ENCODE measurements around the gene PRKN.

PRKN gene

GRCh38 chr6:162727322-162728182 is at the start of gene PRKN, which contains the start of gene PACRG:
TSS of gene PRKN (minus strand) at chr6:162727766.
TSS of gene PACRG (plus strand) at chr6:162727974.
- Histone ChIP-seq H3K4me1 (ENCODE audit: control insufficient read depth in 5 of 5, insufficient read depth in 5 of 5, low read length in 5 of 5) (peaks cover 0 to 18% (median 14%) of the 10 kb centered on the region in 5 donors), H3K36me3 (ENCODE audit: control insufficient read depth in 5 of 5, insufficient read depth in 5 of 5, low read length in 5 of 5) (no peaks in the 10 kb centered on the region), H3K9ac (ENCODE audit: low read length in 5 of 5) (peak within 1 kb of the TSS in 4 of 5 donors; percentile 86 to 94 (median 90)), H3K27me3 (ENCODE audit: control insufficient read depth in 5 of 5, insufficient read depth in 4 of 5, low read length in 5 of 5) (no peaks in the 10 kb centered on the region), H3K4me3 (ENCODE audit: low read depth in 1 of 5, low read length in 5 of 5) (peak within 1 kb of the TSS; percentile 68 to 88 (median 83)), H3K27ac (ENCODE audit: low read depth, low read length) (peak within 1 kb of the TSS; percentile 82), H3K9me3 (ENCODE audit: control insufficient read depth in 5 of 5, low read length in 5 of 5) (peaks cover 0 to 12% (median 4%) of the 10 kb centered on the region in 5 donors)

DNA sequence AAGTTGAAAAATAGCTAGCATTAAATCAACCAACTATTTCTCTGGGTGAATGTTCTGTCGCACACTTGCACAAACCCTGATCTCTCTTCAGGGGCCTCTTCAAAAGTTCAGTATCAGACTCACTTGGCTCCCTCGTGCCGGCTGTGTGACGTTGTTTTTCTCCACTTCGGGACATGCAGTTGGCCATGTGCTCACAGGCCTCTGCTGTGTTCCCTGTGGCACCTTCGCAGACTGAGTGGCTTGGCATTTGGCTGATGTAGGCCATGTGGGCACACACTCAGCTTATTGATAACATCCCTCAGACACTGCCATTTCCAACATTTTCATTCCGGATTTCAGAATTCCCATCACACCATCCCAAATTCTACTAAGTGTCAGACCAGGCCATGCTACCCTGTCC is 49.5 kb upstream of the PRKN start:
- Histone ChIP-seq H3K9ac (ENCODE audit: low read length in 5 of 5) (no peak overlapping the region), H3K9me3 (ENCODE audit: control insufficient read depth in 5 of 5, low read length in 5 of 5) (peaks cover 0 to 19% (median 2%) of the 10 kb centered on the region in 5 donors), H3K27ac (ENCODE audit: low read depth, low read length) (no peak overlapping the region), H3K27me3 (ENCODE audit: control insufficient read depth in 5 of 5, insufficient read depth in 4 of 5, low read length in 5 of 5) (no peaks in the 10 kb centered on the region), H3K4me1 (ENCODE audit: control insufficient read depth in 5 of 5, insufficient read depth in 5 of 5, low read length in 5 of 5) (no peaks in the 10 kb centered on the region), H3K4me3 (ENCODE audit: low read depth in 1 of 5, low read length in 5 of 5) (no peak overlapping the region), H3K36me3 (ENCODE audit: control insufficient read depth in 5 of 5, insufficient read depth in 5 of 5, low read length in 5 of 5) (no peaks in the 10 kb centered on the region)

- no peaks in the 10 kb centered on the region for H3K36me3 ChIP-seq (ENCODE audit: control insufficient read depth in 5 of 5, insufficient read depth in 5 of 5, low read length in 5 of 5)
- H3K9me3 ChIP-seq (ENCODE audit: control insufficient read depth in 5 of 5, low read length in 5 of 5) = peaks cover 0 to 4% (median 0%) of the 10 kb centered on the region in 5 donors
- H3K27me3 ChIP-seq (ENCODE audit: control insufficient read depth in 5 of 5, insufficient read depth in 4 of 5, low read length in 5 of 5) = no peaks in the 10 kb centered on the region
- no peaks in the 10 kb centered on the region for H3K4me1 ChIP-seq (ENCODE audit: control insufficient read depth in 5 of 5, insufficient read depth in 5 of 5, low read length in 5 of 5)
- H3K4me3 ChIP-seq (ENCODE audit: low read depth in 1 of 5, low read length in 5 of 5) = no peak overlapping the region
- H3K9ac ChIP-seq (ENCODE audit: low read length in 5 of 5) = no peak overlapping the region
- H3K27ac ChIP-seq (ENCODE audit: low read depth, low read length) = no peak overlapping the region
Observed at GRCh38 chr6:162773996-162774395, 46.4 kb upstream of the PRKN start.

DNA sequence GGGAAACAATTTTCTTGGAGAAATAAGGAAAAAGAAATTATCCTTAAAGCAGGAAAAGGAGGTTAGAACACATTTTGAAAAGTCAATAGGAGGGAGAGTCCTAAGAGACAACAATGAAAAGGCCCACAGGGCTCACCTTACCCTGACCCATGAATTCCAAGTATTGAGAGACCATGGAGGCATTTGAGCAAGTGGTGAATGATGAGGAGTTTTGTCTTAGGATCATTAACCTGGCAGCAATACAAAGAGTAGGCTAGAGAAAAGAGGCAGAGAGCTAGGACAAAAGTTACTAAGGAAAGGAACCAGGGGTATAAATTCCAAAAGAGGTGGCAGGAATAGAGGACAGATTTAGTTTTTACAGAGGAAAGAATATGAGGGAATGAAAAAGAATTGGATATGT is 44.9 kb upstream of the PRKN start:
- Histone ChIP-seq H3K27ac (ENCODE audit: low read depth, low read length) (no peak overlapping the region), H3K9ac (ENCODE audit: low read length in 5 of 5) (no peak overlapping the region), H3K36me3 (ENCODE audit: control insufficient read depth in 5 of 5, insufficient read depth in 5 of 5, low read length in 5 of 5) (no peaks in the 10 kb centered on the region), H3K4me1 (ENCODE audit: control insufficient read depth in 5 of 5, insufficient read depth in 5 of 5, low read length in 5 of 5) (no peaks in the 10 kb centered on the region), H3K27me3 (ENCODE audit: control insufficient read depth in 5 of 5, insufficient read depth in 4 of 5, low read length in 5 of 5) (no peaks in the 10 kb centered on the region), H3K4me3 (ENCODE audit: low read depth in 1 of 5, low read length in 5 of 5) (no peak overlapping the region), H3K9me3 (ENCODE audit: control insufficient read depth in 5 of 5, low read length in 5 of 5) (no peaks in the 10 kb centered on the region)

GRCh38 chr6:162770955-162771354 is 43.4 kb upstream of the PRKN start:
- H3K36me3 ChIP-seq (ENCODE audit: control insufficient read depth in 5 of 5, insufficient read depth in 5 of 5, low read length in 5 of 5) = no peaks in the 10 kb centered on the region
- no peaks in the 10 kb centered on the region for H3K27me3 ChIP-seq (ENCODE audit: control insufficient read depth in 5 of 5, insufficient read depth in 4 of 5, low read length in 5 of 5)
- H3K27ac ChIP-seq (ENCODE audit: low read depth, low read length) = no peak overlapping the region
- no peaks in the 10 kb centered on the region for H3K9me3 ChIP-seq (ENCODE audit: control insufficient read depth in 5 of 5, low read length in 5 of 5)
- no peak overlapping the region for H3K9ac ChIP-seq (ENCODE audit: low read length in 5 of 5)
- H3K4me1 ChIP-seq (ENCODE audit: control insufficient read depth in 5 of 5, insufficient read depth in 5 of 5, low read length in 5 of 5) = no peaks in the 10 kb centered on the region
- no peak overlapping the region for H3K4me3 ChIP-seq (ENCODE audit: low read depth in 1 of 5, low read length in 5 of 5)

DNA sequence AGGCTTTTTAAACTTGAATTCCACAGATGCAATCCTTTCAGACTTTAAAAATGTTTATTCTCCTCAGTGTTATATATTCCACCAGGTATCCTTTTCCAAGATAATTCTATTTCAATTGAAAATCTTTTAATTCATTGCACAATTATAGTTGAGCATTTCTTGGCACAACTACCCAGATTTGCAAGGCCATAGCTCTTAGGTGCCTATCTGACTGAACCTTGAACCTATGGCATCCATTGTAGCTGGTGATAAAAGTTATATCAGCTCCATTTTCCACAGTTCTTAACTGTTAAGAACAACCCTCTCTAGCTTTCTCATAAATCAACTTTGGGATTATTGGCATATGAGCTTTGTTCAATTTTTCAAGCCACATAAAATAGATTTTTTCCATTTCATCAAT is 42.6 kb upstream of the PRKN start:
- no peaks in the 10 kb centered on the region for H3K4me1 ChIP-seq (ENCODE audit: control insufficient read depth in 5 of 5, insufficient read depth in 5 of 5, low read length in 5 of 5)
- no peak overlapping the region for H3K9ac ChIP-seq (ENCODE audit: low read length in 5 of 5)
- H3K27me3 ChIP-seq (ENCODE audit: control insufficient read depth in 5 of 5, insufficient read depth in 4 of 5, low read length in 5 of 5) = no peaks in the 10 kb centered on the region
- no peaks in the 10 kb centered on the region for H3K36me3 ChIP-seq (ENCODE audit: control insufficient read depth in 5 of 5, insufficient read depth in 5 of 5, low read length in 5 of 5)
- no peak overlapping the region for H3K4me3 ChIP-seq (ENCODE audit: low read depth in 1 of 5, low read length in 5 of 5)
- H3K9me3 ChIP-seq (ENCODE audit: control insufficient read depth in 5 of 5, low read length in 5 of 5) = no peaks in the 10 kb centered on the region
- H3K27ac ChIP-seq (ENCODE audit: low read depth, low read length) = no peak overlapping the region

DNA sequence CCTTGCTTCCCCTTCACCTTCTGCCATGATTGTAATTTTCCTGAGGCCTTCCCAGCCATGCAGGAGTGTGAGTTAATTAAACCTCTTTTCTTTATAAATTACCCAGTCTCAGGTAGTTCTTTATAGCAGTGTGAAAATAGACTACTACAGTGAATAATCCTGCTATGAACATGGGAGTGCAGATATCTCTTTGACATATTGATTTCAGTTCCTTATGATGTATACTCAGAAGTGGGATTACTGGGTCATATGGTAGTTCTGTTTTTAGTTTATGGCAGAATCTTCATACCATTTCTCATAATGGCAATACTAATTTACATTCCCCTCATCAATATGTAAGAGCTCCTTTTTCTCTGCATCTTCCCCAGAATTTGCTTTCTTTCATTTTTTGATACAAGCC is 26.2 kb upstream of the PRKN start:
- Histone ChIP-seq H3K4me3 (ENCODE audit: low read depth in 1 of 5, low read length in 5 of 5) (no peak overlapping the region), H3K9me3 (ENCODE audit: control insufficient read depth in 5 of 5, low read length in 5 of 5) (peaks cover 0 to 2% (median 0%) of the 10 kb centered on the region in 5 donors), H3K36me3 (ENCODE audit: control insufficient read depth in 5 of 5, insufficient read depth in 5 of 5, low read length in 5 of 5) (no peaks in the 10 kb centered on the region), H3K9ac (ENCODE audit: low read length in 5 of 5) (no peak overlapping the region), H3K27me3 (ENCODE audit: control insufficient read depth in 5 of 5, insufficient read depth in 4 of 5, low read length in 5 of 5) (no peaks in the 10 kb centered on the region), H3K4me1 (ENCODE audit: control insufficient read depth in 5 of 5, insufficient read depth in 5 of 5, low read length in 5 of 5) (no peaks in the 10 kb centered on the region), H3K27ac (ENCODE audit: low read depth, low read length) (no peak overlapping the region)

DNA sequence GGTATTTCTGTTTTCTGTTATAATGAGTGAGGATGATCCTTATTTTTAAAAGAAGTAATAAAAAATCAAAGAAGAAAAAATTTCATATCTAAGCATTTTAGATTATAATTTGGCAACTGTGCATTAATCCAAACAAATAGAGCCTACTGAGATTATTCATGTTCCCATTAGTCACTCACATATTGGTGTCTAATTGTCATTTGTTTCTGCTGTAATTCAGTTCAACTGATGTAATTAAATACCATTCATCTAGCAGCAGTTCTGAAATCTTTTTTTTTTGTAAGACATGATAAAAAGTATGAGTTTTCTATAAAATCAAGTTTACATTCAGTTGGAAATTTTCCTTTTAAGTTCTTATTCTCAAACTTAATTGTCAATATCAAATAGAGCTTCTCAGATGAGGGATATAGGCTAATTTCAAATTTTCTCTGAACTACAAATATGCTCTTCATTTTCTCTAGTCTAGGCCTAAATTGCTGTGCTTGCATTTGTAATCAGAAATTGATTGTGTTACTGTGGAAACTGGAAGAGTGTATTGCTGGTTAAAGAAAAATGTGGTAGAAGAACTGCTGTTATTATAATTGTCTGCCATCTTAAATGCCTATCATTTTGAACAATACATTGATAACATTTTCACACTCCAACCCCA is 23.8 kb upstream of the PRKN start:
- no peak overlapping the region for H3K9ac ChIP-seq (ENCODE audit: low read length in 5 of 5)
- no peaks in the 10 kb centered on the region for H3K27me3 ChIP-seq (ENCODE audit: control insufficient read depth in 5 of 5, insufficient read depth in 4 of 5, low read length in 5 of 5)
- H3K4me1 ChIP-seq (ENCODE audit: control insufficient read depth in 5 of 5, insufficient read depth in 5 of 5, low read length in 5 of 5) = no peaks in the 10 kb centered on the region
- H3K4me3 ChIP-seq (ENCODE audit: low read depth in 1 of 5, low read length in 5 of 5) = no peak overlapping the region
- H3K9me3 ChIP-seq (ENCODE audit: control insufficient read depth in 5 of 5, low read length in 5 of 5) = peaks cover 0 to 2% (median 0%) of the 10 kb centered on the region in 5 donors
- no peak overlapping the region for H3K27ac ChIP-seq (ENCODE audit: low read depth, low read length)
- H3K36me3 ChIP-seq (ENCODE audit: control insufficient read depth in 5 of 5, insufficient read depth in 5 of 5, low read length in 5 of 5) = no peaks in the 10 kb centered on the region

GRCh38 chr6:162750776-162751175 is 23.2 kb upstream of the PRKN start:
- Histone ChIP-seq H3K9ac (ENCODE audit: low read length in 5 of 5) (no peak overlapping the region), H3K27me3 (ENCODE audit: control insufficient read depth in 5 of 5, insufficient read depth in 4 of 5, low read length in 5 of 5) (no peaks in the 10 kb centered on the region), H3K9me3 (ENCODE audit: control insufficient read depth in 5 of 5, low read length in 5 of 5) (no peaks in the 10 kb centered on the region), H3K4me3 (ENCODE audit: low read depth in 1 of 5, low read length in 5 of 5) (no peak overlapping the region), H3K36me3 (ENCODE audit: control insufficient read depth in 5 of 5, insufficient read depth in 5 of 5, low read length in 5 of 5) (no peaks in the 10 kb centered on the region), H3K27ac (ENCODE audit: low read depth, low read length) (no peak overlapping the region), H3K4me1 (ENCODE audit: control insufficient read depth in 5 of 5, insufficient read depth in 5 of 5, low read length in 5 of 5) (no peaks in the 10 kb centered on the region)

GRCh38 chr6:162736961-162737360 is 9.4 kb upstream of the PRKN start:
- Histone ChIP-seq H3K4me1 (ENCODE audit: control insufficient read depth in 5 of 5, insufficient read depth in 5 of 5, low read length in 5 of 5) (no peaks in the 10 kb centered on the region), H3K4me3 (ENCODE audit: low read depth in 1 of 5, low read length in 5 of 5) (no peak overlapping the region), H3K27ac (ENCODE audit: low read depth, low read length) (no peak overlapping the region), H3K9ac (ENCODE audit: low read length in 5 of 5) (no peak overlapping the region), H3K27me3 (ENCODE audit: control insufficient read depth in 5 of 5, insufficient read depth in 4 of 5, low read length in 5 of 5) (no peaks in the 10 kb centered on the region), H3K9me3 (ENCODE audit: control insufficient read depth in 5 of 5, low read length in 5 of 5) (no peaks in the 10 kb centered on the region), H3K36me3 (ENCODE audit: control insufficient read depth in 5 of 5, insufficient read depth in 5 of 5, low read length in 5 of 5) (no peaks in the 10 kb centered on the region)
